ENCODE data around the gene JAK3. TPM values are rescaled to one million over a fixed set of nuclear protein-coding genes. Genes with fewer than 3 reads are reported as not detected.

The JAK3 gene
- total and polyA plus RNA-seq, 2 donors (not counting 3 experiments of a cell fraction or from before 2014, with no cell fraction given), result 3.1 to 3.8 TPM

- Histone ChIP-seq H3K4me2 (ENCODE audit: insufficient read depth, low read length) (no peak overlapping the region), H4K20me1 (replicated peaks; ENCODE audit: control insufficient read depth, extremely low read depth, insufficient read depth, low read length) (no peaks in the 10 kb centered on the region), H3K9me1 (replicated peaks; ENCODE audit: control insufficient read depth, extremely low read depth, insufficient read depth, low read length) (no peaks in the 10 kb centered on the region), H2AFZ (ENCODE audit: low read depth, low read length) (no peak overlapping the region), H3K9ac (replicated peaks; ENCODE audit: extremely low read depth, insufficient read depth, low read length) (no peak overlapping the region), H3K27ac (ENCODE audit: insufficient read depth, low read depth, low read length) (no peak overlapping the region), H3K36me3 (ENCODE audit: control insufficient read depth in 2 of 2, extremely low read depth in 1 of 2, insufficient read depth in 2 of 2, low read length in 2 of 2) (no peaks in the 10 kb centered on the region), H3K9me3 (replicated peaks; ENCODE audit: control insufficient read depth, insufficient read depth, low read length) (no peaks in the 10 kb centered on the region), H3K4me1 (ENCODE audit: control insufficient read depth, extremely low read depth, insufficient read depth, low read length) (no peaks in the 10 kb centered on the region), H3K79me2 (ENCODE audit: control insufficient read depth, insufficient read depth, low read length) (no peaks in the 10 kb centered on the region), H3K4me3 (replicated peaks in 1 of 3; ENCODE audit: insufficient read depth in 1 of 3, low read depth in 1 of 3, low read length in 3 of 3) (no peak overlapping the region), H3K27me3 (ENCODE audit: control insufficient read depth in 2 of 2, insufficient read depth in 2 of 2, low read length in 2 of 2) (no peaks in the 10 kb centered on the region)
- BruUV-seq (replicated peaks), result no TSS peak
- CTCF ChIA-PET, result interaction anchor here (0.6 to 3.4 kb wide), 7 partner anchors 8 to 170 kb away, joined by 3 to 18 read pairs (median 4); no protein-coding TSS in a partner anchor
- dilution Hi-C loops (cut with MboI; ENCODE audit: extremely low pct_ligation_motif_present, low sequenced_read_pairs) (no loop called here), intact Hi-C loops (cut with micrococcal nuclease) (loop anchor here (5.0 kb wide), 1 partner anchor 324 kb away; no protein-coding TSS in a partner anchor)
- DNase-seq (ENCODE audit: low read depth, low spot score) (no peak), FAIRE-seq (no peak)
- TF ChIP-seq EZH2 (IDR thresholded peaks at IDR 0.05; ENCODE audit: borderline replicate concordance, low read depth, low read length, severe bottlenecking) (no peak), POLR2A (IDR thresholded peaks at IDR 0.05; ENCODE audit: low read depth, low read length) (no peak), FOS (IDR thresholded peaks at IDR 0.05; ENCODE audit: borderline replicate concordance, insufficient read depth, low read length) (no peak), GATA2 (IDR thresholded peaks at IDR 0.05; ENCODE audit: insufficient read depth, insufficient read length, low read depth, low read length) (no peak), CTCF (IDR thresholded peaks at IDR 0.05; ENCODE audit: extremely low read depth in 1 of 2, insufficient read depth in 1 of 2, low read depth in 1 of 2, low read length in 2 of 2) (no peak), MYC (IDR thresholded peaks at IDR 0.05; ENCODE audit: low read depth, low read length) (no peak), MAX (IDR thresholded peaks at IDR 0.05; ENCODE audit: insufficient read depth, insufficient read length) (no peak), JUN (IDR thresholded peaks at IDR 0.05; ENCODE audit: borderline replicate concordance, insufficient read depth, insufficient read length, low read depth) (no peak), POLR2AphosphoS5 (IDR thresholded peaks at IDR 0.05; ENCODE audit: insufficient read depth, low read depth, low read length) (no peak)
- POLR2A ChIA-PET, result no interaction called here
Measured at GRCh38 chr19:17775991-17776803, 71.6 kb downstream of the JAK3 start.

Data from endothelial cell of umbilical vein (primary cell).